22Rv1 (cell line): ENCODE results near the gene CHAC1.
A peak's percentile ranks its signal among the peaks of the same experiment; 100 is the strongest.

Source experiments
- H3K27ac ChIP-seq: fragments of 450-650 bp; 2 replicates; pipeline ENCODE4 v1.5.1; 2017
- CTCF ChIP-seq: fragments of 450-650 bp; IDR thresholded peaks from 2 replicates; pipeline ENCODE4 v1.5.1; 2017; ENCODE audit warnings: mild to moderate bottlenecking
- ZFX ChIP-seq: fragments of 450-650 bp; IDR thresholded peaks from 2 replicates; pipeline ENCODE4 v1.6.1; 2017; ENCODE audit warnings: antibody characterized with exemption, borderline replicate concordance

Gene CHAC1

GRCh38 chr15:40934457-40934856 is 18.8 kb upstream of the CHAC1 start:
- TF ChIP-seq CTCF (no peak), ZFX (no peak)
- H3K27ac ChIP-seq, result no peak overlapping the region

DNA sequence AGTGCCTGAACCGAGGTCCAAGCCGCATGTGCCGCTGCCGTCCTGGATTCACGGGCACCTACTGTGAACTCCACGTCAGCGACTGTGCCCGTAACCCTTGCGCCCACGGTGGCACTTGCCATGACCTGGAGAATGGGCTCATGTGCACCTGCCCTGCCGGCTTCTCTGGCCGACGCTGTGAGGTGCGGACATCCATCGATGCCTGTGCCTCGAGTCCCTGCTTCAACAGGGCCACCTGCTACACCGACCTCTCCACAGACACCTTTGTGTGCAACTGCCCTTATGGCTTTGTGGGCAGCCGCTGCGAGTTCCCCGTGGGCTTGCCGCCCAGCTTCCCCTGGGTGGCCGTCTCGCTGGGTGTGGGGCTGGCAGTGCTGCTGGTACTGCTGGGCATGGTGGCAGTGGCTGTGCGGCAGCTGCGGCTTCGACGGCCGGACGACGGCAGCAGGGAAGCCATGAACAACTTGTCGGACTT is 17.0 kb upstream of the CHAC1 start:
- no peak overlapping the region for H3K27ac ChIP-seq

DNA sequence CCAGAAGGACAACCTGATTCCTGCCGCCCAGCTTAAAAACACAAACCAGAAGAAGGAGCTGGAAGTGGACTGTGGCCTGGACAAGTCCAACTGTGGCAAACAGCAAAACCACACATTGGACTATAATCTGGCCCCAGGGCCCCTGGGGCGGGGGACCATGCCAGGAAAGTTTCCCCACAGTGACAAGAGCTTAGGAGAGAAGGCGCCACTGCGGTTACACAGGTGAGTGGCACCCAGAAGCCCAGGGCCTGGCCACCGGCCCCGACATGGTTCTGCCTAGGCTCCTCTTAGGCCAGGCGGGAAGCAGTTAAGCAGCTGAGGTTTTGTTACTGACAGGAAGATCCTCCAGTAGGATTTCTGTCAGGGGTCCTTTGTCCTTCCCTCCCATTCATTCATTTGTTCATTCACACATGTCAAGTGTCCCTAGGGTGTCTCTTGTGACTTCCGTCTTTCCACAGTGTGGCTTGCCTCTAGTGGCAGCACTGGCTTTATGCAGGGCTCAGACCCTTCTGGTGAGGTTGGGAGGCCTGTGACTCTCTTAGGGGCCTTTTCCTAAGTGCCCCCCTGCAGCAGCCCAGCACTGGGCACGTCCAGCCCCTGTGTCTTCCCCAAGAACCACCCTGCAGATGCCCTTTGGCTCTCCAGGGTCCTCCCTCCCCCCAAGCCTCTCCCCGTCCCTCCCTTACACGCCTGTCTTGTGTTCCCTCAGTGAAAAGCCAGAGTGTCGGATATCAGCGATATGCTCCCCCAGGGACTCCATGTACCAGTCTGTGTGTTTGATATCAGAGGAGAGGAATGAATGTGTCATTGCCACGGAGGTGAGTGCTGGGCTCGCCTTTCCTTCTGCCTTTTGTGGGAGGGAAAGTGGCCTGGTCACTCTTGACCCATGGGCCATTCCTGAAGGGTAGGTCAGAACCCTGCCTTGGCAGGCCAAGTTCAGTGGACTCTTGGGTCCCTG is 16.3 kb upstream of the CHAC1 start:
- TF ChIP-seq CTCF, result no peak
- H3K27ac ChIP-seq, result no peak overlapping the region

More for the DNA sequence above, 17.0 kb upstream of the CHAC1 start:
- TF ChIP-seq CTCF (no peak), ZFX (no peak)

- TF ChIP-seq CTCF, result peak; percentile 80
- TF ChIP-seq ZFX, result no peak
- H3K27ac ChIP-seq, result no peak overlapping the region
These were observed 15.3 kb upstream of the CHAC1 start for GRCh38 chr15:40937762-40938535.

DNA sequence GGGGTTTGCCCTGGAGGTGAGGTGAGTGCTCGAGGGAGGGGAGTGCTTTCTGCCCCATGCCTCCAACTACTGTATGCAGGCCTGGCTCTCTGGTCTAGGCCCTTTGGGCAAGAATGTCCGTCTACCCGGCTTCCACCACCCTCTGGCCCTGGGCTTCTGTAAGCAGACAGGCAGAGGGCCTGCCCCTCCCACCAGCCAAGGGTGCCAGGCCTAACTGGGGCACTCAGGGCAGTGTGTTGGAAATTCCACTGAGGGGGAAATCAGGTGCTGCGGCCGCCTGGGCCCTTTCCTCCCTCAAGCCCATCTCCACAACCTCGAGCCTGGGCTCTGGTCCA is 14.8 kb upstream of the CHAC1 start:
- H3K27ac ChIP-seq, result no peak overlapping the region
- TF ChIP-seq CTCF, result no peak
- no peak for TF ChIP-seq ZFX

DNA sequence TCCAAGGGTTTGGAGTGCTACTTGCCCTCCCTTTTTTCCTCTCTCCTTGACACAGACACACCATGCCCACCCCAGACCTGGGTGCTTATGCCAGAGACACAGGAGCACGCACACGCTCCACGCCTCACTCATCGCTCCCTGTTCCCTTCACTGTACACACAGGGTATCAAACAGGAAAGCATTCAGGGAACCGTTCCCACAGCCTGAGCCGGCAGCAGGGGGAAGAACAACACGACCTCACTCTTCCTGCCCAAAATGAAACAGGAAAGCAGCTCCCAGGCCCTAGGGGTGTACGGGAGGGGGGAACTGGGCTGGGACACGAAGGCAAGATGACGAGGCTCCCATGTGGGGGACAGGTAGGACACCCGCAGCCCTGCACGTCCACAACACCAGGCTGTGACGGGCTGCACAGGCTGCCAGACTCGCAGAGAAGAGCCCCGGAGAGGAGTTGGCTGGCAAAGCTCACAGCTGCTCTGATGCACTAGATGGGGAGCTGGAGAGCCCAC is 12.9 kb upstream of the CHAC1 start:
- TF ChIP-seq CTCF, result no peak
- no peak for TF ChIP-seq ZFX
- H3K27ac ChIP-seq, result no peak overlapping the region; the same call in 1 of the 2 replicates
